Loucy (cell line): ENCODE measurements around the gene XCL2.
"Not testable (repeated sequence)": the region's sequence is repeated elsewhere in the genome, so short reads cannot be mapped to it uniquely, and the experiment has no call there.

Source experiments
- H2AFZ ChIP-seq: fragments of 200-600 bp; sonication (generic); 2 replicates; pipeline ENCODE4 v1.6.0; 2016; ENCODE audit warnings: antibody characterized with exemption, mild to moderate bottlenecking, low read length, moderate library complexity
- H3F3A ChIP-seq: fragments of 200-600 bp; 2 replicates; pipeline ENCODE4 v1.6.0; 2016; ENCODE audit warnings: antibody characterized with exemption, low read depth, mild to moderate bottlenecking
- H3K27me3 ChIP-seq: fragments of 200-600 bp; sonication (generic); 2 replicates; pipeline ENCODE4 v1.6.1; 2014; ENCODE audit warnings: low read length, mild to moderate bottlenecking; ENCODE audit not compliant: insufficient read depth, poor library complexity, severe bottlenecking
- H3K36me3 ChIP-seq: fragments of 200-600 bp; sonication (generic); 2 replicates; pipeline ENCODE4 v1.6.1; 2016; ENCODE audit warnings: low read length; ENCODE audit not compliant: insufficient read depth
- H3K4me1 ChIP-seq: fragments of 200-600 bp; sonication (generic); 2 replicates; pipeline ENCODE4 v1.5.1; 2014; ENCODE audit warnings: low read length, mild to moderate bottlenecking; ENCODE audit not compliant: insufficient read depth, poor library complexity, severe bottlenecking
- H3K4me2 ChIP-seq: fragments of 200-600 bp; sonication (generic); 2 replicates; pipeline ENCODE4 v1.6.0; 2014; ENCODE audit warnings: antibody characterized with exemption, low read length, low read depth, mild to moderate bottlenecking; ENCODE audit not compliant: poor library complexity, severe bottlenecking
- H3K4me3 ChIP-seq: fragments of 200-600 bp; sonication (generic); 2 replicates; pipeline ENCODE4 v1.5.1; 2014; ENCODE audit warnings: low read length, mild to moderate bottlenecking, mixed read lengths; ENCODE audit not compliant: poor library complexity, severe bottlenecking
- H3K79me2 ChIP-seq: fragments of 200-600 bp; sonication (generic); 2 replicates; pipeline ENCODE4 v1.6.1; 2014; ENCODE audit warnings: low read length; ENCODE audit not compliant: insufficient read depth
- H3K9ac ChIP-seq: fragments of 200-600 bp; sonication (generic); 2 replicates; pipeline ENCODE4 v1.6.0; 2014; ENCODE audit warnings: mild to moderate bottlenecking, low read depth, low read length, moderate library complexity; ENCODE audit not compliant: poor library complexity, severe bottlenecking
- H3K9me2 ChIP-seq: fragments of 200-600 bp; sonication (generic); replicated peaks from 2 replicates; pipeline ENCODE4 v1.6.1; 2016; ENCODE audit warnings: low read depth, low read length, mixed read lengths
- H3K9me3 ChIP-seq: fragments of 200-600 bp; sonication (generic); 2 replicates; pipeline ENCODE4 v1.6.1; 2014; ENCODE audit warnings: mild to moderate bottlenecking, antibody characterized with exemption, low read length, low read depth; ENCODE audit not compliant: insufficient read depth
- H4K20me1 ChIP-seq: fragments of 200-600 bp; sonication (generic); 2 replicates; pipeline ENCODE4 v1.6.0; 2014; ENCODE audit warnings: antibody characterized with exemption, low read length, mild to moderate bottlenecking; ENCODE audit not compliant: insufficient read depth, poor library complexity, severe bottlenecking
- CTCF ChIP-seq: fragments of 200-600 bp; sonication (generic); conservative IDR thresholded peaks from 2 replicates; pipeline ENCODE4 v1.5.1; 2014; ENCODE audit warnings: mild to moderate bottlenecking, antibody characterized with exemption, low read length
- EZH2phosphoT487 ChIP-seq: fragments of 200-600 bp; IDR thresholded peaks from 2 replicates; pipeline ENCODE4 v1.6.1; 2018; ENCODE audit warnings: antibody characterized with exemption, mild to moderate bottlenecking, moderate library complexity, borderline replicate concordance

XCL2 gene

GRCh38 chr1:168576245-168576688 is 32.5 kb upstream of the XCL2 start, which contains the start of gene XCL1:
Gene XCL1 (plus strand): TSS chr1:168576605. CDS start chr1:168576638, 33 bp downstream.
- not testable (repeated sequence) for H3F3A ChIP-seq, H3K9me3 ChIP-seq, H3K27me3 ChIP-seq, H3K9ac ChIP-seq, H3K9me2 ChIP-seq, H3K79me2 ChIP-seq, H3K36me3 ChIP-seq, H3K4me3 ChIP-seq, H4K20me1 ChIP-seq, H2AFZ ChIP-seq
- Histone ChIP-seq H3K4me1 (peaks cover 14% of the 10 kb centered on the region), H3K4me2 (peak within 1 kb of the TSS; percentile 25)

- not testable (repeated sequence) for H3K27me3 ChIP-seq, H3K4me3 ChIP-seq, H3K9me3 ChIP-seq, H3F3A ChIP-seq, H2AFZ ChIP-seq, H3K9ac ChIP-seq, H4K20me1 ChIP-seq, H3K4me2 ChIP-seq, H3K79me2 ChIP-seq, H3K36me3 ChIP-seq, H3K9me2 ChIP-seq
- peaks cover 14% of the 10 kb centered on the region for H3K4me1 ChIP-seq
- peak; percentile 57 for TF ChIP-seq CTCF
Observed at GRCh38 chr1:168574234-168574633, 30.4 kb upstream of the XCL2 start.

GRCh38 chr1:168572633-168573032 is 28.8 kb upstream of the XCL2 start:
- H3K79me2 ChIP-seq = no peaks in the 10 kb centered on the region
- H3K4me1 ChIP-seq = peaks cover 8% of the 10 kb centered on the region
- H3K4me3 ChIP-seq = no peak overlapping the region
- no peaks in the 10 kb centered on the region for H3K36me3 ChIP-seq
- H2AFZ ChIP-seq = peak overlapping the region; percentile 13; the same call in 1 of the 2 replicates
- H3K4me2 ChIP-seq = no peak overlapping the region
- TF ChIP-seq EZH2phosphoT487 = no peak
- TF ChIP-seq CTCF = no peak
- H3K9me2 ChIP-seq = no peaks in the 10 kb centered on the region
- no peaks in the 10 kb centered on the region for H3K27me3 ChIP-seq
- no peaks in the 10 kb centered on the region for H3K9me3 ChIP-seq
- H3K9ac ChIP-seq = no peak overlapping the region
- H4K20me1 ChIP-seq = no peaks in the 10 kb centered on the region
- H3F3A ChIP-seq = no peaks in the 10 kb centered on the region

GRCh38 chr1:168570652-168571051 is 26.9 kb upstream of the XCL2 start:
- no peaks in the 10 kb centered on the region for H3K27me3 ChIP-seq
- H4K20me1 ChIP-seq = no peaks in the 10 kb centered on the region
- TF ChIP-seq CTCF = no peak
- no peak for TF ChIP-seq EZH2phosphoT487
- no peak overlapping the region for H3K4me3 ChIP-seq
- H3K9me3 ChIP-seq = no peaks in the 10 kb centered on the region
- no peaks in the 10 kb centered on the region for H3K36me3 ChIP-seq
- H3F3A ChIP-seq = no peaks in the 10 kb centered on the region
- no peak overlapping the region for H3K9ac ChIP-seq
- peaks cover 17% of the 10 kb centered on the region for H3K4me1 ChIP-seq
- H3K9me2 ChIP-seq = no peaks in the 10 kb centered on the region
- H3K4me2 ChIP-seq = no peak overlapping the region
- no peaks in the 10 kb centered on the region for H3K79me2 ChIP-seq
- no peak overlapping the region for H2AFZ ChIP-seq
